ENCODE measurements around the gene CAMK1D.

DNA sequence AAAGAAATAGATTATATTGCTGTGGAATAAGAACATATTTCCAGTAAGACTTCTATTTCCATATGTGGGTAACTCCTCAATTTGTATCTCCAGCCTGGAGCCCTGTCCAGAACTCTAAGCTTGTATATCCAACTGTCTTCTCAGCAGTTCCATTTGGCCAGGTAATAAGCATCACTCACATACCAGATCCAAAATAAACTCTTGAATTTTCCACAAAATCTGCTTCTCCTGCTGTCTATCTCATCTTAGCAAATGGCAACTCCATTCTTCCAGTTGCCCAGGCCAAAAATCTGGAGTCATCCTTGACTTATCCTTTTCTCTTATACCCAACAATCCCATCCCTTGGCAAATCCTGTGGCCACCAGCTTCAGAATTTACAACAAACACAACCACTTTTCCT, 325.8 kb downstream of the CAMK1D start:
- TF ChIP-seq, protein P1, sequence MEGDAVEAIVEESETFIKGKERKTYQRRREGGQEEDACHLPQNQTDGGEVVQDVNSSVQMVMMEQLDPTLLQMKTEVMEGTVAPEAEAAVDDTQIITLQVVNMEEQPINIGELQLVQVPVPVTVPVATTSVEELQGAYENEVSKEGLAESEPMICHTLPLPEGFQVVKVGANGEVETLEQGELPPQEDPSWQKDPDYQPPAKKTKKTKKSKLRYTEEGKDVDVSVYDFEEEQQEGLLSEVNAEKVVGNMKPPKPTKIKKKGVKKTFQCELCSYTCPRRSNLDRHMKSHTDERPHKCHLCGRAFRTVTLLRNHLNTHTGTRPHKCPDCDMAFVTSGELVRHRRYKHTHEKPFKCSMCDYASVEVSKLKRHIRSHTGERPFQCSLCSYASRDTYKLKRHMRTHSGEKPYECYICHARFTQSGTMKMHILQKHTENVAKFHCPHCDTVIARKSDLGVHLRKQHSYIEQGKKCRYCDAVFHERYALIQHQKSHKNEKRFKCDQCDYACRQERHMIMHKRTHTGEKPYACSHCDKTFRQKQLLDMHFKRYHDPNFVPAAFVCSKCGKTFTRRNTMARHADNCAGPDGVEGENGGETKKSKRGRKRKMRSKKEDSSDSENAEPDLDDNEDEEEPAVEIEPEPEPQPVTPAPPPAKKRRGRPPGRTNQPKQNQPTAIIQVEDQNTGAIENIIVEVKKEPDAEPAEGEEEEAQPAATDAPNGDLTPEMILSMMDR (optimal IDR thresholded peaks at IDR 0.05 in 1 of 3, IDR thresholded peaks at IDR 0.05 in 1 of 3, conservative IDR thresholded peaks at IDR 0.05 in 1 of 3; ENCODE audit: extremely low read depth in 1 of 3, insufficient read depth in 2 of 3, low read length in 3 of 3), result no peak
- TF ChIP-seq EZH2 (IDR thresholded peaks at IDR 0.05; ENCODE audit: low read length), result no peak

All from keratinocyte (primary cell).